SKM-1 treated with dmso at 0.1 percent for 144 hours (cell line): ENCODE data around the gene CARS2.

ENCODE experiments used
- DNase-seq: peaks from one replicate; lab custom pipeline; 2025; ENCODE audit not compliant: unreplicated experiment; lab: John Stamatoyannopoulos, UW

The CARS2 gene

DNA sequence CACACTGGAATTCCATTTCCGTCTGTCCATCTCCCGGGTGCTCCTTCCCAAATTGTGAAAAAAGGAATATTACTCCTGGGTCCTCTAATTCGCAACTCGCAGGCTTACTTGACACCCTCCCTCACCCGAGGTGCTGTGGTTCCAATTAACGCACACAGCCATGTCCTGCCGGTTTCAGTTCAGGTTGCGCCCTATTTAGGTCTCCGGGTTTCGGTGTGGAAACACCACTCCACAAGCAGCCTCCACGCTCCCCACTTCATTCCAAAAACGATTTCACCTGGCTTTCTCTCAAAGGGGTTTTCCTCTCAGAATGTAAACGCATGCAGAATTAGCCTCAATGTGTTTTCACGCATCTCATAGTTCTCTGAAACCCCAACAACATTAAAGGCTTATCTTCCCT lies 52.6 kb downstream of the CARS2 start:
- DNase-seq: no peak

DNA sequence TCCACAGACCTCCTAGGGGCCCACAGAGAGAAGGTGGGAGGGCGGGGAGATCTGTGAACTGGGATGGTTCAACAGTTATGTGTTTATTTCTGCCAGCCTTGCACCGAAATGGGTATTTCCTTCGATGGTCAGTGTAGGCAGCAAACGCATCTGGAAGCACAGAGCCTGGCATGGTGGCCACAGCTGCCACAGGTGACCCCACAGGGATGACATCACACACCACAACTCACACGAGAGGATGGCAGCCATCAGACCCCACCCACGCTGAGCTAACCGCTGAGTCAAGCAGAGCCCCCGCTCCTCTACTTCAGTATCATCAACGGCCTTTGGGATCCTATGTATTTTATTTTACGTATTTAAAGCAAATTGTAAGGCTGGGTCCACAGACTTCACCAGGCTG lies 53.2 kb downstream of the CARS2 start:
- DNase-seq: no peak

DNA sequence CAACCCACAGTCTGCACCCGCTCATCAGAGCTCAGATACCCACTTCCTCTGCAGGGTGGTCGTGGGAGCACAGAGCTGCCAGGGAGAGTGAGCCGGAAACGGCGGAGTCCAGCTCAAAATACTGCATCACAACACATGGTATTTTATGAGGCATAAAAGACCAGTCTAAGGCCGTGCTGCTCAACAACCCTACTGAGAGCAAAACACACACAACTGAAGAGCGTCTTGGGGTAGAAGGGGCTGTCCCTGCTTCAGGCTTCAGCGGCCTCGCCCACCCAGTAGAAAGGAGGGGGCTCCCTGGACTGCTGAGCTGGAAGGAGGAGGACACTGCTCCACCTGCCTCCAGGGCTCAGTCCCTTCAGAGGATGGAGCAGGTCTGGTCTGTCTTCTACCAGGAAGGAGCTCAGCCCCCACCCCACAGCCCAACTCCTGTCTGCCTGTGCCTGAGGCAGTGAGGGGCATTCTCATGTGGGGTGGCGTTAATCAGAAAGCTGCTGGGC lies 53.6 kb downstream of the CARS2 start:
- DNase-seq: no peak

DNA sequence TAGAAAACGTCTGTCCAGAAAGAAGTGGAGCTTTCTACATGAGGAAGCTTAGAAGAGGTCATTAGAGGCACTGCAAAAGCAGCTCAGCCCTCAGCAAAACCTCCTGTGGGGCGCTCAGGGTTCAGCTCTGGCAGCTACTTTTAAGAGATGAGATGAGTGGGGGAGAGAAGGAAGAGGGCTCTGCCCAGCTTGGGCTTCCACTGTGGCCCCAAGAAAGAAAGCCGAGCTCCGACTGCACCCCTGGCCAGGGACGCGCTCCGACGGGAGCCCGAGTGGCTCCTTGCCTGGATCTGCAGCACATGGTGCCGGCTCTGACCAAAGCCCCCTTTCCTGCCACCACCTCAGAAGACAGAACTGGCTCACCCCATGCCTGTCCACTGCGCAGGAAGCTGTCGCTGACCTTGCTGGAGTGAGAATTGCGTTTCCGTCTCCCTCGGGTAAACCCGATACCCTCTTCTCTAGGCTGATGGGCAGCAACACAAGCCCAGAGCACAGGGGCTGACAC lies 54.1 kb downstream of the CARS2 start:
- DNase-seq: no peak

- no peak for DNase-seq
Observed at GRCh38 chr13:110651271-110651670, 54.6 kb downstream of the CARS2 start.

DNA sequence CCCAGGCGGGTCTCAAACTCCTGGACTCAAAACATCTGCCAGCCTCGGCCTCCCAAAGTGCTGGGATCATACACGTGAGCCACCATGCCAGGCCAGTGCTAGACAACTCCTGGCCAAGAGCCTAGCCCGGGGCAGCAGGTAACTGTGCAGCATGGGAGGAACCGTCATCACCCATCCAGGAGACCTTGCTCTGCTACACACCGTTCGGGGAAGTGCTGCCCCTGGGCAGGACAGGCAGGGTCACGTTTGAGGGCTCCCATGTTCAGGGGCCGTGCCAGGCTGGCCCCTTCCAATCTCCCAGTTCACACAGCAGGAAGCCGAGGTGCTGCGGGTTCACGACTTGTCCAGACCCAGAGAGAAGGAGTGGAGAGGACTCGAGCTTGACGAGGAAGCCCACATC lies 55.5 kb downstream of the CARS2 start:
- no peak for DNase-seq

DNA sequence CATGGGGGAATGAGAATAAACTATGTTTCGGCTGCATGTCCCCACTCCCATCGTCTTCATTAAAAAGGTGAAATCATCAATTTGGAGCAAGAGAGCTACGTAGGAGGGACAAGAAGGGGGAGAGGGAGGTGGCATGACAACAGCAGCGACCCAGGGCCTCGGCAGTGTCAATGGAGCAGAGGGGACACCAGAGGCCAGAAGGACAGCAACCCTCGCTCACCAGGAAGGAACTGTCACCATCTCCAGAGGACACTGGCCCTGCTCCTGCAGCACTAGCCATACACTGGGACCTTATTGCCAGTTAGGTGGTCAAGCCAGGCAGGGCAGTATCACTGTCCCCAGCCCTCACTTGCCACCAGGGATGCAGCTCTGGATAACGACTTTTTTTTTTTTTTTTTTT lies 56.4 kb downstream of the CARS2 start:
- DNase-seq: no peak

DNA sequence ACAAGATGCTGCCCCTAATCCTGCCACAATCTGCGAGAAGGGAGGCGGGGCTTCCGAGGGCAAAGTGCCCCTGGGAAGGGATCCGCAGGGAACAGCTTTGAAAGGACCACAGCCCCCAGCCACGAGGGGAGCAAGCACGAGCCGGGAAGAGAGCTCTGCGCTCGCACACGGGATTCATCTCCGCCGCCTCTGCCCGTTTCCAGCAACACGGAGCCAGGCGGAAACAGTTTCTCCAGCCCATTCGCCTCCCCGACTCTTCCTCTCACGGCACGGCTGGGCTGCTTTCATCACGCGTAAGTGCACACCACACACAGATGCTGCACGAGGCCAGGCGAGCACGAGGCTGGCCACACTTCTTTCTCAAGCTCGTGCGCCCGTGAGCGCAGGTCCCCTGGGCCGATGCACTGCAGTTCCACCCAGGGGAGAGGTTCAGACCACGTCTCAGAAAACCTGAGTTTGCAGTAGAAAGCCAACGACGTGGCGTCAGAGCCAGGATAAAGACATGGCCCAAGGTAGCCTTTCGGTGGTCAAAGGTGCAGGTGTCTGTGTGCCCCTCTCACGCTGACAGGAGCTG lies 57.0 kb downstream of the CARS2 start:
- no peak for DNase-seq

GRCh38 chr13:110648146-110648819 lies 57.6 kb downstream of the CARS2 start:
- DNase-seq: no peak

DNA sequence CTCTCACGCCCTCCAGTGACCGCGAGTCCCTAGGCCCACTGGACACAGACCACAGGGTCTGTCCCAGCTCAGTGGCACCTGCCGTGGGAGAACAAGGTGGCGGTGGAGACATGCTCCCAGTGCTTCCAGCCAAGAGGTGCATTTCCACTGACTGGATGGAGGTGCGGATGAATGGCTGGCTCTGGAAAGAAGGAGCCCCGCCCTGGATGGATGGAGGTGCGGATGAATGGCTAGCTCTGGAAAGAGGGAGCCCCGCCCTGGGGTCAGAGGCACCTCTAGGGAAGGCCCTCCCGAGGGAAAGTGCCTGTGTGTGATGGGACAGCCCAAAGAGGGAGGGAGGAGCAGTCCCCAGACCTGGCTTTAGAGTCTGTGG lies 58.6 kb downstream of the CARS2 start:
- DNase-seq: no peak

DNA sequence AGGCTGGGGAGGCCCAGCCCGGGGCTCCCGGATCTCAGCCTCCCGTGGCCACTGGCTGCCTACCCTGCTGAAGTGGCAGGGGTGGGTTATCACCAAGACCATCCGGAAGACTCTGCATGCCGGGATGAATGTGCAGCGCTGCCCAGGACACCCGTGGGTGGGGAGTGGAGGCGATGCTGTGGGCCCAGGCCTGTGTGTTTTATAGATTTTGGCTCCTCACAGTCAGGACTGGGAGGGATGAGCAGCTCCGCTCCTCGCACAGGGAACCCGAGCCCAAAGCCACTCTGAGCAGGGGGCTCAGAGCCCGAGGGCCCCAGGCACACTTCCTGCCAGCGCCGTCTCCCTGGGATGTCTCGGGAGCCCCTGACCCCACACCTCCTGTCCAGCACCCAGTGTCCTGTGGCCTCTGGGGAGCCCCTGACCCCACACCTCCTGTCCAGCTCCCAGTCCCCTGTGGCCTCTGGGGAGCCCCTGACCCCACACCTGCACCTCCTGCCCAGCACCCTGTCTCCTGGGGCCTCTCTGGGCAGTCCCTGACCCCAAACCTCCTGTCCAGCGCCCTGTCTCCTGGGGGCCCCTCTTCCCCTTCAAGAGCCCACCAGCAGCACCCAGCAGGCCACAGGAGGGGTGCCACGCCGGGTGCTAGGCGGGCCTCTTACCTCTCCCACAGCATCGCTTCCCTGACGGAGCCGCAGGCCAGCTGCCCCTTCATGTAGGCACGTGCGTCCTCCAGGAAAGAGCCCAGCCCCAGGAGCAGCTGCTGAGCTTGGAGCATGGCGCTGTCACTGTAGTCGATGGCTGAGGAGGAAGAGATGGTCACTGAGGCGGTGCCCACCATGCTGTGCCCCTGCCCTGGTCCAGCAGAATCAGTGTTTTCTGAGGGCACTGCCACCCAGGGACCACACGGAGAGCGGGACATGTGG lies 59.2 kb downstream of the CARS2 start:
- DNase-seq: no peak

GRCh38 chr13:110645750-110646149 lies 60.2 kb downstream of the CARS2 start:
- no peak for DNase-seq

- DNase-seq: no peak
Observed at GRCh38 chr13:110644892-110645521, 60.9 kb downstream of the CARS2 start.

GRCh38 chr13:110643768-110644421 lies 62.0 kb downstream of the CARS2 start:
- no peak for DNase-seq

DNA sequence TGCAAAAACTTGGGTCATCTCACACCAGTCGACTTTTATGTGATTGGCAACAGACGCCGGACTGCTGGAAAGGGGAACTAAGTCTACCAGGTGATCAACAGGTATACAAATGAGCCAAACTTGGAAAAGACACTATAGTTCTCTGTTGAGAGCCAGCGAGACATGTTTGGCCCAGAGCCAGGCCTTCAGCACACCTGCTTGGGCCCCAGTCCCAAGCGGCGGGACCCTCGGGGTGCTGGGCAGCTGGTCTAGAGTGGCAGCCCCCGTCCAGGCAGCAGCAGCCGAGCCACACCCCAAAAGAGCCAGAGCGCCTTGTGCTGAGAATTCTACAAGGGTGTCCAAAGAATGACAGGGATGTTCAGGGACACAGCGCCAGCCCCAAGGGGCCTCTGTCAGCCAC lies 62.6 kb downstream of the CARS2 start:
- no peak for DNase-seq

DNA sequence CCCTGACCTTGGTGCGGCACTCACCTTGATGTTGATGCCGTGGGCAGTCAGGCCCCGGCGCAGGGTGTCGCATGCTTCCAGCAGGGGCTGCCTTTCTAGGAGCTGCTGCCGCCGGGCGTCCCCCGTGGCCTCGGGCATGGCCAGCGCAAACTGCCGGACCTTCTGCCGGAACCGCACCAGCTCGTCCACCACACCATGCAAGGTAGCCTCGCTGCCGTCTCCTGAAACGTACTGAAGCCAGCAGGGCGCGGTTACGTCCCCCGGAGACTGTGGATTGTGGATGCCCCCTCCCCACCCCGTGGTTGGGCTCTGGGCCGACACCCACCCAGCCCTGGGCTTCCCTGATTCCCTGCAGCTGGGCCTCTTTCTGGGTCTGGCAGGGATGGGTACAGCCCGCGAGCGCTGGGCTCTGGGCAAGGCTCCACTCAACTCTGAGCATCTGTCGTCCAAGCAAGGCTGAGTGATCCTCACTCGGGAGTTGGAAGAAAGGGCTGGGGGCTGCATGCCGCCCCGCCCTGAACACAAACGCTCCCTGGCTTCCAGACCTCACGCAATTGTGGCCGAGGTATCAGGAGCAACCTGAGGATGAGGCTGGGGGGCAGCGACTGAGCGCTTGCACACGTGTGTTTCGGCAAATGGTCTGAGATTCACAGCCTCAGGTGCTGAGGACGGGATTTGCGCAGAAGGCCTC lies 63.5 kb downstream of the CARS2 start:
- DNase-seq: no peak

- DNase-seq: no peak
Observed at GRCh38 chr13:110641055-110642015, 64.6 kb downstream of the CARS2 start.

DNA sequence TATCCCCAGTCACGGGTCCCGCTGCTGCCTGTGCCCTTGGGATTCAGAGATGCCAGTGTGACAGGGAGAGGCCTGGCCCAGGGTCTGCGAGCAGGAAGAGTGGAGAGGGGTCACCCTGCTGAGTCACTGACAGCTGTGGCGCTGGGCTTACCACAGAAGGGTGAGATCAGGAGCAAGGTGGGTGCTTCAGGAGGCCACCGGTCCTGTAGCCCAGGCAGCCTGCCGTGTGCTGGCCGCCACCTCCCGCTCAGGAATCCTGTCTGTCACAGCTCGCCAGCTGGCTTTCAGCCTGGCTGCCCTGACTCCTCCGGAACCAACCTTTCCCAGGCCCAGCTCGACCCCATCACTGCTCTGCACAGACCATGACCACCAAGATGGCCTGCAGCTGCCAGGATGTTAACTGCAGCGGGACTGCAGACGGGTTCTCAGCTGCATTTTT lies 65.3 kb downstream of the CARS2 start:
- DNase-seq: no peak

- DNase-seq: no peak
Observed at GRCh38 chr13:110639935-110640334, 66.0 kb downstream of the CARS2 start.
